Prostate gland (tissue), 2 donors: ENCODE results near the gene MRPL51. TPM values are rescaled to one million over a fixed set of nuclear protein-coding genes. Genes with fewer than 3 reads are reported as not detected.

Source experiments
- DNase-seq: peaks from one replicate; pipeline ENCODE4 v3.0.0-alpha.2; 2019; ENCODE audit warnings: low spot score
- H3K27ac ChIP-seq, 2 donors: fragments of 200-600 bp; sonication (generic); 2 replicates each; pipeline ENCODE4 v1.5.1; 2017 to 2019
- H3K27me3 ChIP-seq: fragments of 200-600 bp; sonication (generic); replicated peaks from 2 replicates; pipeline ENCODE4 v1.5.1; 2019; ENCODE audit not compliant: insufficient read depth
- H3K36me3 ChIP-seq, 2 donors: fragments of 200-600 bp; sonication (generic); 1 replicate in 1 of 2; 2 replicates in 1 of 2; pipeline versions ENCODE4 v1.5.1 to v1.8.1; 2017 to 2019
- H3K4me1 ChIP-seq: fragments of 200-600 bp; sonication (generic); replicated peaks from 2 replicates; pipeline ENCODE4 v1.5.1; 2019
- H3K4me3 ChIP-seq, 2 donors: fragments of 200-600 bp; sonication (generic); 2 replicates each; pipeline ENCODE4 v1.5.1; 2017 to 2019
- H3K9me3 ChIP-seq: fragments of 200-600 bp; sonication (generic); 2 replicates; pipeline ENCODE4 v1.5.1; 2017
- CTCF ChIP-seq, 4 experiments: fragments of 200-600 bp in 2 of 4; fragments of 450-650 bp in 2 of 4; sonication (generic) in 2 of 4; IDR thresholded peaks; 1 replicate in 3 of 4; 2 replicates in 1 of 4; pipeline ENCODE4 v1.5.1; 2016 to 2019; ENCODE audit warnings: antibody characterized with exemption in 4 of 4, mild to moderate bottlenecking in 2 of 4, moderate library complexity in 2 of 4
- POLR2A ChIP-seq: fragments of 450-650 bp; IDR thresholded peaks from one replicate; pipeline ENCODE4 v1.6.1; 2016; ENCODE audit warnings: antibody characterized with exemption, mild to moderate bottlenecking
- POLR2AphosphoS5 ChIP-seq: sonication (generic); formaldehyde crosslinking; IDR thresholded peaks from one replicate; pipeline ENCODE4 v1.6.1; 2017; ENCODE audit warnings: antibody characterized with exemption
- WGBS: methylation state at CpG from one replicate; pipeline ENCODE4 v1.1.5; 2018; 5-methylcytosine and 5-hydroxymethylcytosine counted together
- intact Hi-C: fragments of 100-400 bp; cut with DNase I; formaldehyde crosslinking; loops from one replicate; pipeline ENCODE4 v1.14.2; 2022
- total RNA-seq, 2 donors: library from RNA; depleted of rRNA; stranded (reverse); fragments of >200 nt; gene quantifications; one replicate each; pipeline ENCODE4 v1.1.0, GENCODE V29; 2016

The MRPL51 gene
- total RNA-seq, 2 donors from 2014 or later: 70.3 to 80.2 TPM

- Histone ChIP-seq H3K4me1 (peaks cover 12% of the 10 kb centered on the region), H3K27me3 (no peaks in the 10 kb centered on the region), H3K27ac (peak overlapping the region; percentile 90 to 93), H3K4me3 (peak overlapping the region; percentile 67 to 90), H3K9me3 (no peaks in the 10 kb centered on the region), H3K36me3 (peaks cover 4 to 17% of the 10 kb centered on the region in 2 donors)
- DNase-seq: no peak
- WGBS: 0% methylated on average over 17 of the region's 25 CpGs
- intact Hi-C loops: loop anchor here (2.0 kb wide), 1 partner anchor 42 kb away; the partner anchor contains the start of gene MRPL51
- TF ChIP-seq CTCF (IDR thresholded peaks at IDR 0.05): no peak
- TF ChIP-seq POLR2AphosphoS5: no peak
- no peak for TF ChIP-seq POLR2A
These were observed 41.6 kb upstream of the MRPL51 start for GRCh38 chr12:6534695-6534944.

GRCh38 chr12:6533923-6534694 lies 41.0 kb upstream of the MRPL51 start, which contains the start of gene GAPDH:
Gene GAPDH, plus strand, starts transcription at chr12:6534517. Its CDS starts 316 bp downstream, at chr12:6534833.
- H3K27me3 ChIP-seq: no peaks in the 10 kb centered on the region
- H3K4me1 ChIP-seq: peaks cover 12% of the 10 kb centered on the region
- H3K36me3 ChIP-seq: peaks cover 7 to 22% of the 10 kb centered on the region in 2 donors
- peak within 1 kb of the TSS; percentile 90 to 93 for H3K27ac ChIP-seq
- DNase-seq: peak; percentile 93
- TF ChIP-seq POLR2AphosphoS5 (peak; percentile 73), POLR2A (peak; percentile 87), CTCF (IDR thresholded peaks at IDR 0.05) (peak in 2 of 4 experiments; percentile 8 to 15)
- peak within 1 kb of the TSS; percentile 67 to 90 for H3K4me3 ChIP-seq
- under 1% methylated on average over 62 of the region's 62 CpGs for whole genome bisulfite sequencing
- intact Hi-C loops: loop anchor here (2.0 kb wide), 1 partner anchor 41 kb away; the partner anchor contains the start of gene MRPL51
- H3K9me3 ChIP-seq: no peaks in the 10 kb centered on the region

- Histone ChIP-seq H3K36me3 (peaks cover 8 to 22% of the 10 kb centered on the region in 2 donors), H3K27ac (peak overlapping the region; percentile 90 to 93), H3K9me3 (no peaks in the 10 kb centered on the region), H3K4me3 (peak overlapping the region; percentile 67 to 90), H3K4me1 (peaks cover 12% of the 10 kb centered on the region), H3K27me3 (no peaks in the 10 kb centered on the region)
- 0% methylated on average over 8 of the region's 9 CpGs for WGBS
- no peak for DNase-seq
- intact Hi-C loops: no loop called here
- no peak for TF ChIP-seq POLR2A
- TF ChIP-seq CTCF (IDR thresholded peaks at IDR 0.05): no peak
- no peak for TF ChIP-seq POLR2AphosphoS5
These were observed 40.5 kb upstream of the MRPL51 start for GRCh38 chr12:6533653-6533922.

- WGBS: under 1% methylated on average over 14 of the region's 14 CpGs
- TF ChIP-seq POLR2A (no peak), POLR2AphosphoS5 (no peak), CTCF (IDR thresholded peaks at IDR 0.05) (no peak)
- intact Hi-C loops: no loop called here
- Histone ChIP-seq H3K36me3 (peaks cover 8 to 27% of the 10 kb centered on the region in 2 donors), H3K9me3 (no peaks in the 10 kb centered on the region), H3K4me3 (peak overlapping the region; percentile 67 to 90), H3K27me3 (no peaks in the 10 kb centered on the region), H3K4me1 (peaks cover 12% of the 10 kb centered on the region), H3K27ac (peak overlapping the region; percentile 90 to 93)
- DNase-seq: peak; percentile 59
These were observed 40.0 kb upstream of the MRPL51 start for GRCh38 chr12:6532927-6533652.
